ENCODE measurements around the gene SLC44A2.

DNA sequence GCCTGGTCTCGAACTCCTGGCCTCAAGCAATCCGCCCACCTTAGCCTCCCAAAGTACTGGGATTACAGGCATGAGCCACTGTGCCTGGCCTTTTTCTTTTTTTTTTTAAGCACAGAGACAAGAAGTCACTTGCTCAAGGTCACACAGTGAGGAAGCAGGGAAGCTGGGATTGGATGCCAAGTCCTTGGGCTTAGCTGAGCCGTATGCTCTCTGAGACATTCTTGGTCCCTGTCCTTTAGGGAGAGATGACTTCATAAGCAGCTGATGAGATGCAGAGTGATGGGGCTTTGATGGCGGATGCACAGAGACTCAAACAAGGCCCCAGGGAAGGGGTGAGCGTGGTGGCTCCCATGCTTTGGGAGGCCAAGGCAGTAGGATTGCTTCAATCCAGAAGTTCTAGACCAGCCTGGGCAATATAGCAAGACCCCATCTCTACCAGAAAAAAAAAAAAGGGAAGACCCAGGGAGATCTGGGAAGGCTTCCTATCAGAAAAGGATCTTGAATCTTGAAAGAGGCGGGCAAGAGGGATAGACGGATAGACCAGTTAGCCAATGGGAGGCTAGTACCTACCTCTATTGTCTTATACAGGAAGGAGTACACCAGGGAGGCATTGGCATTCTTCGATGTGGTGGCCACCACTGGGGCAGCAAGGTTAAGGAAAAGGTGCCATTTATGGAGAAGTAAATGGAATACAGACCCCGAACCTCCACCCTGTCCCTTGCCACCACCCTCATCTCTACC lies 42.1 kb upstream of the SLC44A2 start:
- TF ChIP-seq POLR2A (IDR thresholded peaks at IDR 0.05) (no peak), POLR2AphosphoS5 (IDR thresholded peaks at IDR 0.05) (no peak)
- TF ChIP-seq, protein P1, sequence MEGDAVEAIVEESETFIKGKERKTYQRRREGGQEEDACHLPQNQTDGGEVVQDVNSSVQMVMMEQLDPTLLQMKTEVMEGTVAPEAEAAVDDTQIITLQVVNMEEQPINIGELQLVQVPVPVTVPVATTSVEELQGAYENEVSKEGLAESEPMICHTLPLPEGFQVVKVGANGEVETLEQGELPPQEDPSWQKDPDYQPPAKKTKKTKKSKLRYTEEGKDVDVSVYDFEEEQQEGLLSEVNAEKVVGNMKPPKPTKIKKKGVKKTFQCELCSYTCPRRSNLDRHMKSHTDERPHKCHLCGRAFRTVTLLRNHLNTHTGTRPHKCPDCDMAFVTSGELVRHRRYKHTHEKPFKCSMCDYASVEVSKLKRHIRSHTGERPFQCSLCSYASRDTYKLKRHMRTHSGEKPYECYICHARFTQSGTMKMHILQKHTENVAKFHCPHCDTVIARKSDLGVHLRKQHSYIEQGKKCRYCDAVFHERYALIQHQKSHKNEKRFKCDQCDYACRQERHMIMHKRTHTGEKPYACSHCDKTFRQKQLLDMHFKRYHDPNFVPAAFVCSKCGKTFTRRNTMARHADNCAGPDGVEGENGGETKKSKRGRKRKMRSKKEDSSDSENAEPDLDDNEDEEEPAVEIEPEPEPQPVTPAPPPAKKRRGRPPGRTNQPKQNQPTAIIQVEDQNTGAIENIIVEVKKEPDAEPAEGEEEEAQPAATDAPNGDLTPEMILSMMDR (IDR thresholded peaks at IDR 0.05 in 8 of 11, conservative IDR thresholded peaks at IDR 0.05 in 3 of 11): no peak
